Endothelial cell of umbilical vein (primary cell): Measurements from ENCODE around the gene PAX3. TPM values are rescaled to one million over a fixed set of nuclear protein-coding genes. Genes with fewer than 3 reads are reported as not detected.

Experiments used
- BruUV-seq: library from RNA; stranded (reverse); fragments of 400-500 nt; replicated peaks from 2 replicates; lab custom pipeline; 2021; lab: Mats Ljungman, UMichigan
- CTCF ChIA-PET: fragments of 300-600, 350-600 bp; sonication (Branson Sonifier 250); formaldehyde crosslinking; loops from one replicate; lab custom pipeline; 2021; ENCODE audit warnings: antibody characterized with exemption, inconsistent platforms; lab: Charles Lee
- POLR2A ChIA-PET: fragments of 300-600, 350-600 bp; sonication (Branson Sonifier 250); formaldehyde crosslinking; loops from one replicate; lab custom pipeline; 2021; ENCODE audit warnings: antibody characterized with exemption, inconsistent platforms; lab: Charles Lee
- DNase-seq: peaks from one replicate; pipeline ENCODE4 v3.0.0-alpha.2; 2011; ENCODE audit warnings: low read depth, low spot score
- FAIRE-seq: peaks from 2 replicates; lab custom pipeline; 2011; peaks lifted over from hg19 to GRCh38; lab: Jason Lieb, UNC
- H2AFZ ChIP-seq: 2 replicates; pipeline ENCODE4 v1.6.0; 2012; ENCODE audit warnings: low read depth, low read length, control low read depth, inconsistent platforms
- H3K27ac ChIP-seq: 2 replicates; pipeline ENCODE4 v1.5.1; 2011; ENCODE audit warnings: low read depth, mild to moderate bottlenecking, control low read depth, low read length, moderate library complexity; ENCODE audit not compliant: insufficient read depth
- H3K27me3 ChIP-seq, 2 experiments: 2 replicates each; pipeline versions ENCODE4 v1.6.0 to v1.6.1; 2011; ENCODE audit warnings: low read length in 2 of 2, mixed read lengths in 1 of 2; ENCODE audit not compliant: control insufficient read depth in 2 of 2, insufficient read depth in 2 of 2
- H3K36me3 ChIP-seq, 2 experiments: 2 replicates in 1 of 2; 3 replicates in 1 of 2; pipeline ENCODE4 v1.5.1; 2011; ENCODE audit warnings: low read length in 2 of 2, mild to moderate bottlenecking in 1 of 2, moderate library complexity in 1 of 2; ENCODE audit not compliant: control insufficient read depth in 2 of 2, insufficient read depth in 2 of 2; ENCODE audit errors: extremely low read depth in 1 of 2
- H3K4me1 ChIP-seq: 3 replicates; pipeline ENCODE4 v1.5.1; 2011; ENCODE audit warnings: mild to moderate bottlenecking, low read length; ENCODE audit not compliant: control insufficient read depth, insufficient read depth; ENCODE audit errors: extremely low read depth
- H3K4me2 ChIP-seq: 2 replicates; pipeline ENCODE4 v1.6.1; 2011; ENCODE audit warnings: low read length, control low read depth, mixed read lengths; ENCODE audit not compliant: insufficient read depth
- H3K4me3 ChIP-seq, 3 experiments: fragments of 200-600 bp in 1 of 3; sonication (generic), shearing (Covaris generic) in 1 of 3; replicated peaks in 1 of 3; 2 replicates each; pipeline ENCODE4 v1.5.1; 2011 to 2016; ENCODE audit warnings: control low read depth in 3 of 3, low read length in 3 of 3, mild to moderate bottlenecking in 2 of 3, inconsistent platforms in 1 of 3, low read depth in 1 of 3, moderate library complexity in 1 of 3; ENCODE audit not compliant: insufficient read depth in 1 of 3
- H3K79me2 ChIP-seq: 2 replicates; pipeline ENCODE4 v1.6.0; 2012; ENCODE audit warnings: low read length, inconsistent platforms; ENCODE audit not compliant: control insufficient read depth, insufficient read depth
- H3K9ac ChIP-seq: replicated peaks from 2 replicates; pipeline ENCODE3; 2011; ENCODE audit warnings: low read length, control low read depth; ENCODE audit not compliant: insufficient read depth; ENCODE audit errors: extremely low read depth
- H3K9me1 ChIP-seq: replicated peaks from 3 replicates; pipeline ENCODE4 v1.6.0; 2011; ENCODE audit warnings: mild to moderate bottlenecking, low read length; ENCODE audit not compliant: control insufficient read depth, insufficient read depth; ENCODE audit errors: extremely low read depth
- H3K9me3 ChIP-seq: replicated peaks from 2 replicates; pipeline ENCODE4 v1.5.1; 2012; ENCODE audit warnings: low read length, inconsistent platforms; ENCODE audit not compliant: control insufficient read depth, insufficient read depth
- H4K20me1 ChIP-seq: replicated peaks from 2 replicates; pipeline ENCODE3; 2011; ENCODE audit warnings: mild to moderate bottlenecking, low read length; ENCODE audit not compliant: control insufficient read depth, insufficient read depth; ENCODE audit errors: extremely low read depth
- CTCF ChIP-seq, 2 donors: IDR thresholded peaks; 1 replicate in 1 of 2; 2 replicates in 1 of 2; pipeline ENCODE4 v1.5.1; 2011; ENCODE audit warnings: low read length in 2 of 2, mild to moderate bottlenecking in 2 of 2, moderate library complexity in 2 of 2, control low read depth in 1 of 2, inconsistent platforms in 1 of 2, low read depth in 1 of 2; ENCODE audit not compliant: insufficient read depth in 1 of 2; ENCODE audit errors: extremely low read depth in 1 of 2
- EZH2 ChIP-seq: IDR thresholded peaks from 2 replicates; pipeline ENCODE4 v1.6.1; 2012; ENCODE audit warnings: borderline replicate concordance, low read depth, mild to moderate bottlenecking, moderate library complexity, low read length, inconsistent platforms; ENCODE audit not compliant: severe bottlenecking
- FOS ChIP-seq: IDR thresholded peaks from 2 replicates; pipeline ENCODE4 v1.6.1; 2011; ENCODE audit warnings: mild to moderate bottlenecking, low read length, moderate library complexity, borderline replicate concordance; ENCODE audit not compliant: insufficient read depth
- GATA2 ChIP-seq: IDR thresholded peaks from 2 replicates; pipeline ENCODE4 v1.7.0; 2011; ENCODE audit warnings: low read depth, mild to moderate bottlenecking, moderate library complexity, mixed read lengths, low read length; ENCODE audit not compliant: insufficient read length, insufficient read depth
- JUN ChIP-seq: IDR thresholded peaks from 2 replicates; pipeline ENCODE4 v1.6.1; 2011; ENCODE audit warnings: borderline replicate concordance, low read depth; ENCODE audit not compliant: insufficient read length, insufficient read depth
- MYC ChIP-seq: IDR thresholded peaks from one replicate; pipeline ENCODE4 v1.6.1; 2011; ENCODE audit warnings: mild to moderate bottlenecking, low read depth, low read length
- POLR2A ChIP-seq: IDR thresholded peaks from 2 replicates; pipeline ENCODE4 v1.6.1; 2012; ENCODE audit warnings: low read depth, mild to moderate bottlenecking, control low read depth, low read length
- POLR2AphosphoS5 ChIP-seq: IDR thresholded peaks from 2 replicates; pipeline ENCODE4 v1.6.1; 2012; ENCODE audit warnings: low read depth, mild to moderate bottlenecking, control low read depth, low read length, moderate library complexity; ENCODE audit not compliant: insufficient read depth
- dilution Hi-C: fragments of 300-500 bp; cut with MboI; formaldehyde crosslinking; loops from one replicate; pipeline ENCODE4 v1.15.0; 2019; ENCODE audit warnings: low sequenced_read_pairs; ENCODE audit not compliant: extremely low pct_ligation_motif_present
- intact Hi-C: fragments of 100-400 bp; cut with micrococcal nuclease; formaldehyde crosslinking; loops from one replicate; pipeline ENCODE4 v1.10.0; 2022
- polyA plus RNA-seq, 4 experiments: library from polyadenylated mRNA; depleted of rRNA in 3 of 4; stranded (reverse) in 3 of 4; unstranded in 1 of 4; fragments of >200 nt; gene quantifications; 2 replicates each; pipeline versions ENCODE4 v1.2.1 to v1.2.3, GENCODE V29; 2011 to 2012; ENCODE audit warnings: missing spikeins in 1 of 4
- total RNA-seq: library from RNA; stranded (reverse); gene quantifications from 2 replicates; pipeline ENCODE4 v1.2.3, GENCODE V29; 2021
- TF ChIP-seq, protein P1 (sequence below): IDR thresholded peaks from 2 replicates; pipeline ENCODE4 v1.6.1; 2011; ENCODE audit not compliant: insufficient read depth, insufficient read length

PAX3 gene
- total and polyA plus RNA-seq, 2 donors (not counting 3 experiments of a cell fraction or from before 2014, with no cell fraction given), result not detected

- POLR2A ChIA-PET, result no interaction called here
- FAIRE-seq, result no peak
- Histone ChIP-seq H3K27ac (no peak overlapping the region), H3K9me1 (no peaks in the 10 kb centered on the region), H3K4me2 (no peak overlapping the region), H2AFZ (no peak overlapping the region), H4K20me1 (no peaks in the 10 kb centered on the region), H3K4me1 (peaks cover 8% of the 10 kb centered on the region), H3K9ac (no peak overlapping the region), H3K79me2 (no peaks in the 10 kb centered on the region), H3K4me3 (no peak overlapping the region), H3K27me3 (peaks cover 98 to 100% of the 10 kb centered on the region in 2 experiments), H3K9me3 (no peaks in the 10 kb centered on the region), H3K36me3 (no peaks in the 10 kb centered on the region)
- DNase-seq, result no peak
- intact Hi-C loops (loop anchor here (10.0 kb wide), 1 partner anchor 796 kb away; no protein-coding TSS in a partner anchor), dilution Hi-C loops (no loop called here)
- TF ChIP-seq EZH2 (peak; percentile 97), MYC (no peak), GATA2 (no peak)
- CTCF ChIA-PET, result interaction anchor here (1.0 to 1.1 kb wide), 2 partner anchors 17 to 261 kb away, joined by 3 to 4 read pairs; no protein-coding TSS in a partner anchor
- BruUV-seq, result no TSS peak
These were observed 2.4 kb upstream of the PAX3 start for GRCh38 chr2:222301053-222301795.

DNA sequence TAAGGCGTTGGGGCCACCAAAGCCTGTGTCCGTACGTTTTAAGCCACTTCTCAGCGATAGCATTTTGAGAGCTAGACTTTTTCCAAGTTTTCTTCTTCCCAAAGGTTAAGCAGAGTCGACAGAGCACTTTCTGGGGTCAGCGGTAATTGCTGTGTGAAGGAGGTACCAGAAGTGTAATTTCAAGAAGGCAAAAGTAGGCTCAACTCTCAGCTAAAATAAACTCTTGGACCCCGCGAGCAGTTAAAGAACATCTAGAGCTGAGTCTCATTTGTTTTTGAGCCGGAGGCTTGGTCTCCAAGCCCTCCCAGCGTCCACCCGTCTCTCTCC is 1.9 kb upstream of the PAX3 start:
- DNase-seq (no peak), FAIRE-seq (no peak)
- Histone ChIP-seq H3K9me1 (no peaks in the 10 kb centered on the region), H2AFZ (no peak overlapping the region), H3K4me2 (no peak overlapping the region), H3K27ac (no peak overlapping the region), H3K36me3 (no peaks in the 10 kb centered on the region), H3K27me3 (peaks cover 99 to 100% of the 10 kb centered on the region in 2 experiments), H3K79me2 (no peaks in the 10 kb centered on the region), H4K20me1 (no peaks in the 10 kb centered on the region), H3K4me3 (no peak overlapping the region), H3K9ac (no peak overlapping the region), H3K4me1 (peaks cover 6% of the 10 kb centered on the region), H3K9me3 (no peaks in the 10 kb centered on the region)
- TF ChIP-seq, protein P1, sequence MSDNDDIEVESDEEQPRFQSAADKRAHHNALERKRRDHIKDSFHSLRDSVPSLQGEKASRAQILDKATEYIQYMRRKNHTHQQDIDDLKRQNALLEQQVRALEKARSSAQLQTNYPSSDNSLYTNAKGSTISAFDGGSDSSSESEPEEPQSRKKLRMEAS, result no peak
- no peak for TF ChIP-seq POLR2A
- TF ChIP-seq MYC, result no peak
- TF ChIP-seq JUN, result no peak
- TF ChIP-seq FOS, result no peak
- no peak for TF ChIP-seq GATA2
- no peak for TF ChIP-seq POLR2AphosphoS5
- no peak for TF ChIP-seq CTCF (IDR thresholded peaks at IDR 0.05; ENCODE audit: extremely low read depth in 1 of 2, insufficient read depth in 1 of 2, low read depth in 1 of 2, low read length in 2 of 2)
- no peak for TF ChIP-seq EZH2
- ChIA-PET CTCF (interaction anchor here (1.0 to 1.1 kb wide), 2 partner anchors 17 to 262 kb away, joined by 3 to 4 read pairs; no protein-coding TSS in a partner anchor), POLR2A (no interaction called here)
- intact Hi-C loops, result loop anchor here (10.0 kb wide), 1 partner anchor 796 kb away; no protein-coding TSS in a partner anchor
- dilution Hi-C loops, result no loop called here
- no TSS peak for BruUV-seq
